GM10266 (cell line): ENCODE data around the gene POU5F1.

Experiments used
- DNase-seq: peaks from one replicate; pipeline ENCODE4 v3.0.0; 2012; ENCODE audit errors: extremely low spot score
- CTCF ChIP-seq: IDR thresholded peaks from 2 replicates; pipeline ENCODE4 v1.5.1; 2012; ENCODE audit warnings: mild to moderate bottlenecking, low read depth; ENCODE audit not compliant: control insufficient read depth, insufficient read depth; ENCODE audit errors: missing control alignments

The POU5F1 gene

GRCh38 chr6:31143148-31143547 is 27.3 kb downstream of the POU5F1 start:
- TF ChIP-seq CTCF: no peak
- DNase-seq: no peak

DNA sequence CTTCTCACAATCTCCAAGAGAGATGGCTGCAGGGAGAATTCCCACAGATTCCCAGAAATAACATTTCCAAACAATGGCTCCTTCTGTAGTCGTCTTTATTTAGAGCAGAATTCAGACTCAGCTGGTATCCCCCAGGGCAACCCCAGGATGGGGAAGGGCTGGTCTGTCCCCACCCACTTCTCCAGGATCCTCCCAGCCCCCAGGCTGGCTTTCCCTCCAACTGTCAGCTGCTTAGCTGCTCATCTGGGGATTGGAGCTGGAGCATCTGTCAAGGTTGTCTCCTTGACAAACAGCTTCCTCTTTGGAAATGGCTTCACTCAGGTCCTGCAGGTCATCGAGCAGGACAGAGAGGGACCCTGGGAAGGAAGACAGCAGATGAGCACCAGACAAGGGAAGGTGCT is 28.1 kb downstream of the POU5F1 start:
- DNase-seq: no peak
- TF ChIP-seq CTCF: no peak

GRCh38 chr6:31140643-31141042 is 29.8 kb downstream of the POU5F1 start:
- TF ChIP-seq CTCF: no peak
- no peak for DNase-seq

GRCh38 chr6:31139599-31139998 is 30.9 kb downstream of the POU5F1 start:
- TF ChIP-seq CTCF: no peak
- no peak for DNase-seq

DNA sequence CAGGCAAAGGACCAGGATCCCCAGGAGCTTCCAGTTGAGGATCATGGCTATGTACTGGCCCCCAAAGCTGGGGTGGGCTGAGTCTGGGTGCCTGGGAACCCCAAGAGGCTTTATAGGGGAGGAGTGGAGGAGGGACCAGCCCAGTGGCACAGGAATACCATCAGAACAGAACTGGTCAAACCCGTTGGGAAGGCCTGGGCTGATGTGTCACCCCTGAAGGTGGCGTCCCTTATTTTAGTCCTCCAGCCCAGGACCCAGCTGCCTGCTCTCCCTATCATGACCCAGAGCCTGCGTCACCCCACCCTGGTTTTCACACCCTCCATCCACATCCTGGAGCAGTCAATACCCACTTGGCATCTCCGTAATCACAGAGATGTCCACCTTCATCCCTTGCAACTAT is 31.5 kb downstream of the POU5F1 start, which contains the start of gene PSORS1C2:
Gene PSORS1C2, minus strand, starts transcription at position 85 of the 400 bp plus-strand sequence. Its CDS starts 40 bp downstream, at position 45.
- DNase-seq: no peak
- no peak for TF ChIP-seq CTCF

GRCh38 chr6:31135710-31136109 is 34.8 kb downstream of the POU5F1 start:
- DNase-seq: no peak
- TF ChIP-seq CTCF: no peak

- DNase-seq: no peak
- TF ChIP-seq CTCF: no peak
Observed at GRCh38 chr6:31132806-31133205, 37.7 kb downstream of the POU5F1 start.
